ENCODE measurements around the gene CAPRIN1. TPM values are rescaled to one million over a fixed set of nuclear protein-coding genes. Genes with fewer than 3 reads are reported as not detected.
A peak's percentile ranks its signal among the peaks of the same experiment; 100 is the strongest.

CAPRIN1 gene
- 68.6 TPM for total RNA-seq

GRCh38 chr11:34051349-34052035 lies at the start of gene CAPRIN1:
CAPRIN1 (plus strand) TSS chr11:34051731; CDS start chr11:34052421, 690 bp downstream.
- peak; percentile 90 for DNase-seq (ENCODE audit: low spot score)
- peak; percentile 87 for ATAC-seq

GRCh38 chr11:34002420-34002819 lies 49.1 kb upstream of the CAPRIN1 start:
- ATAC-seq (no peak), DNase-seq (ENCODE audit: low spot score) (peak; percentile 10)

GRCh38 chr11:34004236-34004635 lies 47.3 kb upstream of the CAPRIN1 start:
- no peak for DNase-seq (ENCODE audit: low spot score)
- ATAC-seq, result peak; percentile 68

GRCh38 chr11:34006876-34007275 lies 44.7 kb upstream of the CAPRIN1 start:
- DNase-seq (ENCODE audit: low spot score) (no peak), ATAC-seq (no peak)

- DNase-seq (ENCODE audit: low spot score), result peak; percentile 3
- no peak for ATAC-seq
Observed at GRCh38 chr11:34012734-34013133, 38.8 kb upstream of the CAPRIN1 start.

GRCh38 chr11:34013898-34014571 lies 37.5 kb upstream of the CAPRIN1 start:
- peak; percentile 7 for DNase-seq (ENCODE audit: low spot score)
- ATAC-seq, result no peak

GRCh38 chr11:34021977-34022735 lies 29.4 kb upstream of the CAPRIN1 start:
- ATAC-seq (no peak), DNase-seq (ENCODE audit: low spot score) (peak; percentile 4)

- no peak for ATAC-seq
- no peak for DNase-seq (ENCODE audit: low spot score)
Observed at GRCh38 chr11:34026432-34026831, 25.1 kb upstream of the CAPRIN1 start.

GRCh38 chr11:34027516-34028408 lies 23.8 kb upstream of the CAPRIN1 start:
- ATAC-seq (peak; percentile 80), DNase-seq (ENCODE audit: low spot score) (peak; percentile 86)

- DNase-seq (ENCODE audit: low spot score) (peak; percentile 73), ATAC-seq (peak; percentile 73)
Observed at GRCh38 chr11:34028425-34028824, 23.1 kb upstream of the CAPRIN1 start.

- ATAC-seq (no peak), DNase-seq (ENCODE audit: low spot score) (no peak)
Observed at GRCh38 chr11:34029176-34029575, 22.4 kb upstream of the CAPRIN1 start.

- no peak for DNase-seq (ENCODE audit: low spot score)
- no peak for ATAC-seq
Observed at GRCh38 chr11:34030382-34030781, 21.1 kb upstream of the CAPRIN1 start.

GRCh38 chr11:34033399-34033798 lies 18.1 kb upstream of the CAPRIN1 start:
- no peak for ATAC-seq

GRCh38 chr11:34034053-34034452 lies 17.5 kb upstream of the CAPRIN1 start:
- ATAC-seq (no peak), DNase-seq (ENCODE audit: low spot score) (no peak)

More at GRCh38 chr11:34033399-34033798, 18.1 kb upstream of the CAPRIN1 start:
- no peak for DNase-seq (ENCODE audit: low spot score)

- no peak for DNase-seq (ENCODE audit: low spot score)
- ATAC-seq, result peak; percentile 88
Observed at GRCh38 chr11:34036456-34036855, 15.1 kb upstream of the CAPRIN1 start.

GRCh38 chr11:34037016-34037415 lies 14.5 kb upstream of the CAPRIN1 start:
- ATAC-seq (peak; percentile 17), DNase-seq (ENCODE audit: low spot score) (no peak)

GRCh38 chr11:34040571-34040970 lies 11.0 kb upstream of the CAPRIN1 start:
- DNase-seq (ENCODE audit: low spot score), result no peak
- ATAC-seq, result no peak

- DNase-seq (ENCODE audit: low spot score), result no peak
- no peak for ATAC-seq
Observed at GRCh38 chr11:34044664-34045485, 6.7 kb upstream of the CAPRIN1 start.

GRCh38 chr11:34049028-34049427 lies 2.5 kb upstream of the CAPRIN1 start:
- DNase-seq (ENCODE audit: low spot score), result no peak

More at GRCh38 chr11:34049028-34049427, 2.5 kb upstream of the CAPRIN1 start:
- ATAC-seq, result no peak

Measured in left lobe of liver (tissue), 2 donors.